ENCODE data around the gene TMEM214.

The TMEM214 gene

GRCh38 chr2:27042159-27042661 is 9.4 kb downstream of the TMEM214 start:
- no peak for DNase-seq

DNA sequence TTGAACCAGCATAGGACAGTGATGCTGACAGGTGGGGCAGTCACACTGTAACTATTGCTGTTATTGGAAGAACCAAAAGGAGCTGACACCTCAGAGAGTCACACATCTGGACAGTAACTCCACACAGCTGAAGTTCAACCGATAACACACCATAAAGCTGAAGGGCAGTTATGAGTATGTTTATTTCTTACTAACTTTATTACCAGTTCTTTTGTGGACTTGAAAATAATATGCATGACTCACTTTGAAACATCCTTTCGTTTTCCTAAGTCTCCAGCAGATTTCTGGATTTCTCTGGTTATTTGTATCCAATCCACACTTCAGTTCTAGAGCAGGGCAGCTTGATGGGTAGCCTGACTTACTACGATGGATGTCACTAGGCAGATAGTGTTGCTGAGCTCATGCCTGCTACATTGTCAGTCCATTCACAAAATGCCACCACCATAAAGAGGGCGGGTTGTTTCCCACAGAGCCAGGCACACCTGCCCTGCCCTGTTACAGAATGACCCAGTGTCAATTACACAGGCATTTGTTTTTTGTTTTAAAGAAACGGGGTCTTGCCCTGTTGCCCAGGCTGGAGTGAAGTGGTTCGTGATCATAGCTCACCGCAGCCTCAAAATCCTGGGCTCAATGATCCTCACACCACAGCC is 10.3 kb downstream of the TMEM214 start:
- no peak for DNase-seq

DNA sequence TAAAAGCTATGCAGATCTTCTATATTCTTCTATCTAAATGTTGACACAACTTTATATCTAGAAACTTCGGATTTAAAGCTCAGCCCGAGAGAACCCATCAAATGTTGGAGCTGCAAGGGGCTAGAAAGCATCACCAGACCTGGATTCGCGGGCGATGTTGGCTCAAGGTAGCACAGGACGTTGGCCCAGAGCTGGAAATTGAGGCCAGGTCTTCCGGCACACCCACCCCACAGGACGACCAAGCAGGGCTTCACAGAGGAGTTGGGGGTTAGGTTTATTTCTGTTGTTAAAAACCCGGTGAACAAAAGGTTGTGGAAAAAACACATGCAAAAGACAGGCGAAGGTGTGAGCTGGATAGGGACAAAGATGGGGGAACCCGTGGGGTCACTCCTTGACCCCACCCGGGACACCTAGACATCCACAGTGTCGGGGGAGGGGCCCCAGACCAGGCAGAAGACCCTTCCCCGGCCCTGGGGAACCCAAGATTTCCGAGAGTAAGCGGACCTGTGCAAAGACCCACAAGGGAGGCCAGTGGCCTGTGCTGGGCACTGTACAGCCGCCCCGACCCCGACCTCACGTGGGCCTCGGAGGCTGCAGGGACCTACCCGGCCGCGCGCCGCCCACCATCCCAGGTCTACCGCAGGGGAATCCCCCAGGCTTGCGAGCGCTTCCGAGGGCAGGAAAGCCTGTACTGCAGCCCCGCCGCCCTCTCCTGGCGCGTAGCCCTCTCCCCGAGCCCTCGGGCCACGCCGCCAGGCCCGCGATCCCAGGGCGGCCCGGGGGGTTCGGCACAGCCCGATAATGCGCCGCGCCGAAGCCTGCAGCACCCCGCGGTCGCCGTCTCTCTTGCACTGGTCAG is 16.9 kb downstream of the TMEM214 start:
- peak; percentile 36 to 53 for DNase-seq

- peak; percentile 93 to 96 for DNase-seq
These were observed 17.7 kb downstream of the TMEM214 start for GRCh38 chr2:27050281-27050995.

- DNase-seq, result peak; percentile 89 to 94
These were observed 18.5 kb downstream of the TMEM214 start, which contains the start of gene AGBL5 for GRCh38 chr2:27050996-27051901. Gene AGBL5, plus strand, starts transcription at chr2:27051668. Its CDS starts 1,291 bp downstream, at chr2:27052959.

DNA sequence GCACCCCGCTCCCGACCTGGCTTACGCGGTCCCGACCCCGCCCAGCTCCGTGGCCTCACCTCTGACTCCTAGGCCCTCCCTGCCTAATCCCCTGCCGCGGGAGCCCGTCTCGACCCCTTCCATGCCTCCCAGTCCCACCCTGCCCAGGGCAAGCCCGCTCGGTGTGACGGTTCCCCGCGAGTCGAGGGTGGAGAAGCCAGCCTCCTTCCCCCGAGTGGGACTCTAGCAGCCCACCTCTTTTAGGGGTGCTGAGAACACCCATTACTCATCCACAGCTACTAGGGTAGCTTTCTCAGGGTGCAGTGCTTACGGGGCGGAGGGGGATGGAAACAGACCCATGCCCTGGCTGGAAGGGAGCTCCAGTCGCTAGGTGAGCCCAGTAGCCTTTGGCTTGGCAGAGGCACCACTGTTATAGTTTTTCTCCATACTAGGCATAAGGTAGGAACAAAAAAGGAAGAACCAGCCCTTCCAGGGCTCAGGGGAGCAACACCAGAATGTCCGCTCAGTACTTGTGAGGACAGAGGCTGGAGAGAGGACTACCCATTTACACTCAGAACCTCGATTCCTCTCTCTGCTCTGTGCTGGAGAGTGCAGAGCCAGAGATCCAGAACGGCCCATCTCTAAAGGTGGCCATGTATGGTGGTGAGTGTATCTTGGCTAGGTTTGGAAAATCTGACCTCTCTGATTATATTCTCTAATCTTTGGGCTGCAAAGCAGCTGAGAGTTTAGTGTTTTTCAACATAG is 19.3 kb downstream of the TMEM214 start:
- DNase-seq, result no peak

GRCh38 chr2:27053321-27053720 is 20.6 kb downstream of the TMEM214 start:
- DNase-seq, result no peak

DNA sequence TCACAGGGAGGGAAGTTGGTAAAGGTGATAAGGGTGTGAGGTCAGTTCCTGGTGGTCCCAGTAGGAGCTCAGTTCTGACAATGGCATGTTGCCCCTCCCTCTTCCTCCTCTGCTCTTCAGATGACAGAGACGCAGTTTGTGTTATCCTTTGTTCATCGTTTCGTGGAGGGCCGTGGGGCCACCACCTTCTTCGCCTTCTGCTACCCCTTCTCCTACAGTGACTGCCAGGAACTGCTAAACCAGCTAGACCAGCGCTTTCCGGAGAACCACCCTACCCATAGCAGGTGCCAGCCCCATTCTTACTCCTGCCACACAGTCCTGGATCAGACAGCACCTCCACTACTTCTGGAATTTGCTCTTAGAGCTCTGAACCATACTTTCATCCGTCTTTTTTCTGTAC is 21.0 kb downstream of the TMEM214 start:
- DNase-seq, result no peak

DNA sequence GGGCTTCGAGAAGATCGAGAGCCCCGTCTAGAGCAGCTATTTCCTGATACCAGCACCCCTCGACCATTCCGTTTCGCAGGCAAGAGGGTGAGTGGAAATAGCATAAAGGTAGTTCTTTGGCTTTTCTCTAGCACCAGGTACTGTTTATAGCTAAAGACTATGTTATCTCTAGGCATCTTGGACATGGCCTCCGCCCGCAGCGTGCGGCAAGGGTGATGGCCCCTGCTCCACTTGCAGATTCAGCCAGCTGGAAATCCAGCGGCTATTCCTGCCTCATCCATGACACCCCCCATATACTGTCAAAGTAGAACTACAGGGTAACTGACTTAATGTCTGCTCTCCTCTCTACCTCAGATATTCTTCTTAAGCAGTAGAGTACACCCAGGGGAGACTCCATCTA is 22.0 kb downstream of the TMEM214 start:
- no peak for DNase-seq

DNA sequence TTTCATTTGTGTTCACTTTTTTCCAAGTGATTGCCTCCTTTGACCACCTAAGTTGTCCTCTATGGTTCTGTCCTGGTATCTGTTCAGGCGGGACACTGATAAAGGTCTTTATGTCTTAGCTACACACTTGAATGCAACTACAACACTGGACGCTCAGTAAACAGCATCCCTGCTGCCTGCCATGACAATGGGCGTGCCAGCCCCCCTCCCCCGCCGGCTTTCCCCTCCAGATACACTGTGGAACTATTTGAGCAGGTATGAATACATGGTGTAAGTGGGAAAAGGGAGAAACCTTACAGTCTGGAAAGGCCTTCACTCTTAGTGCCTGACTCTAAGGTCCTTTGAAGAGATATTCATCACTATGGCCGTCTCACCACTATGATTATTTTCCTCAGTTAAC is 24.4 kb downstream of the TMEM214 start:
- DNase-seq, result no peak

- no peak for DNase-seq
These were observed 25.4 kb downstream of the TMEM214 start for GRCh38 chr2:27058210-27058609.

- DNase-seq, result no peak
These were observed 26.5 kb downstream of the TMEM214 start for GRCh38 chr2:27059141-27059820.

DNA sequence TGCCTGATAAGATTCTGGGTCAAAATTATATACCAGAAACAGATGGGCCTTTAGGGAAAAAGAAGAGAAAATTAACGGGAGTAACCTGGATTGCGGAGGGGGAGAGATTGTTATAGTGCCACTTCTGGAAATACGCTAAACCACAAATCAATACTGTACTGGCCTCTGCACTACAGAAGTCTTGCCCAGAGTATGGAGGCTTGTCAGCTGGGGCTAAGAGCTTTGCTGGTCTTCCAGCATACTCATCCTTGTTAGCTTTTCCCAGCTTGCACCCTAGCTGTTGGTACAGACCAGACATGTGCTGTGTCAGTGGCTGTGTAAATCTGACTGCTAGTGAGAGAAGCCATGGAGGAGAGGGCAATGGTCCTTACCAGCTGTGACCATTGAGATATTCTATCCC is 27.6 kb downstream of the TMEM214 start:
- no peak for DNase-seq

DNA sequence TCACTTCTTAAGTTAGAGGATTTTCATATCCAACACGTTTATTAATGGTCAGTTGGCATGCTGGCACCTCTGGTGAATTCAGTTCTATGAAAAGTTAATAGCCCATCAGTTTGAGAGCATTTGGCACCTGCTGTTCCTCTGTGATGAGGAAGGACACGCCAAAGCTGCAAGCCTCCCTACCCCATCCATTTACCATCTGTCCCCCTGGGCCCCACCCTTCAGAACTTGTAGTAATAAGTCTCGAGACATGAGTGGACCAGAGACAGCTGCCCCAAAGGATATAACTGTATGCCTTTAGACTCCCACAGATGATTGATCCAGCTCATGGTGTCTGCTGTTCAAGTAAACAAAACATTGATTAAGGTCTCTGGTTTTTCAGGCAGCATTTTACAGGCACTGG is 32.4 kb downstream of the TMEM214 start:
- DNase-seq, result no peak

GRCh38 chr2:27067385-27067784 is 34.6 kb downstream of the TMEM214 start:
- no peak for DNase-seq

DNA sequence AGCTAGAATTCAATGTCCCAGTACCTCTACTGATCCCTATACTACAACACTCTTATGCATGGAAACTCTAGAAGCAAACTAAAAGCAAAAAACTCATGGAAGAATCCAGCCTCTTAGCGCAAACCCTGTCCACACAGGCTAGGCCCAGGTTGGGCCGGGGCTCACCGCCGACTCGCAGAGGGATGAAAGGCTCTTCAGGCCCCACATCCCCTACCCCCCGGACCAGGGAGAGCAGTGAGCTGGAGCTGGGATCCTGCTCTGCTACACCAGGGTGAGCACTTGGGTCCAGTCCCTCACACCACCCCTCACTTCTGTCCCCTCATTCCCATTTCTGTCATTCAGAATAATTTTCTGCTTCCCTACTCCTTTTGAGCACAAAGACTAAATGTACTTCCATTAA is 36.7 kb downstream of the TMEM214 start:
- no peak for DNase-seq

GRCh38 chr2:27069961-27070618 is 37.3 kb downstream of the TMEM214 start:
- no peak for DNase-seq

GRCh38 chr2:27070653-27071276 is 38.0 kb downstream of the TMEM214 start:
- no peak for DNase-seq

GRCh38 chr2:27071277-27071989 is 38.7 kb downstream of the TMEM214 start, which contains the start of gene OST4:
Gene OST4, minus strand, starts transcription at chr2:27071654.
- peak; percentile 70 to 96 for DNase-seq
